ENCODE data around the gene NTN1. TPM values are rescaled to one million over a fixed set of nuclear protein-coding genes. Genes with fewer than 3 reads are reported as not detected.

Gene NTN1
- polyA plus RNA-seq, 3 donors = 0.03 to 0.04 TPM; not detected in 1

GRCh38 chr17:9004132-9004960 lies 17.0 kb upstream of the NTN1 start:
- Histone ChIP-seq H4K20me1 (ENCODE audit: insufficient read depth, low read length) (no peaks in the 10 kb centered on the region), H3K9ac (ENCODE audit: insufficient read depth, low read length, poor library complexity, severe bottlenecking) (no peak overlapping the region), H3K27me3 (ENCODE audit: control insufficient read depth in 2 of 2, insufficient read depth in 2 of 2, low read length in 2 of 2) (peaks cover 62 to 83% of the 10 kb centered on the region in 2 donors), H3K4me1 (ENCODE audit: control insufficient read depth in 1 of 2, insufficient read depth in 2 of 2, low read length in 2 of 2) (peaks cover 22 to 25% of the 10 kb centered on the region in 2 donors), H3K27ac (ENCODE audit: low read depth in 1 of 2, low read length in 2 of 2) (no peak overlapping the region), H3K36me3 (replicated peaks in 1 of 2; ENCODE audit: control insufficient read depth in 1 of 2, insufficient read depth in 2 of 2, low read length in 2 of 2) (no peaks in the 10 kb centered on the region), H3K4me3 (replicated peaks in 1 of 3; ENCODE audit: low read depth in 2 of 3, low read length in 3 of 3) (peak overlapping the region in 1 of 3 experiments; percentile 36), H2AFZ (ENCODE audit: insufficient read depth, low read depth, low read length, poor library complexity, severe bottlenecking) (peak overlapping the region; percentile 56), H3K4me2 (replicated peaks; ENCODE audit: extremely low read depth, low read length, poor library complexity, severe bottlenecking) (peak overlapping the region; percentile 33), H3K9me3 (replicated peaks in 1 of 2; ENCODE audit: control insufficient read depth in 1 of 2, insufficient read depth in 1 of 2, low read length in 2 of 2) (peaks cover 4 to 22% of the 10 kb centered on the region in 2 donors), H3K79me2 (ENCODE audit: insufficient read depth, low read length) (no peaks in the 10 kb centered on the region)
- H3K27me3 Mint-ChIP-seq (ENCODE audit: low read depth in 3 of 3) = peaks cover 68 to 88% (median 80%) of the 10 kb centered on the region in 3 donors
- no peak for DNase-seq
- peaks cover 0 to 15% (median 11%) of the 10 kb centered on the region in 7 donors for H3K9me3 Mint-ChIP-seq
- H3K36me3 Mint-ChIP-seq = peaks cover 11 to 18% of the 10 kb centered on the region in 2 donors
- intact Hi-C loops (cut with micrococcal nuclease) = no loop called here
- no peak for TF ChIP-seq CTCF (IDR thresholded peaks at IDR 0.05)
- H3K4me3 Mint-ChIP-seq = peak overlapping the region in 1 of 2 donors; percentile 87
- WGBS (ENCODE audit: insufficient coverage) = 6% methylated on average over 53 of the region's 58 CpGs
- no peak overlapping the region for H3K27ac Mint-ChIP-seq
- H3K4me1 Mint-ChIP-seq = peaks cover 26% of the 10 kb centered on the region

GRCh38 chr17:9004961-9005285 lies 16.4 kb upstream of the NTN1 start:
- Histone ChIP-seq H3K79me2 (ENCODE audit: insufficient read depth, low read length) (no peaks in the 10 kb centered on the region), H3K27ac (ENCODE audit: low read depth in 1 of 2, low read length in 2 of 2) (no peak overlapping the region), H4K20me1 (ENCODE audit: insufficient read depth, low read length) (no peaks in the 10 kb centered on the region), H2AFZ (ENCODE audit: insufficient read depth, low read depth, low read length, poor library complexity, severe bottlenecking) (no peak overlapping the region), H3K4me2 (replicated peaks; ENCODE audit: extremely low read depth, low read length, poor library complexity, severe bottlenecking) (no peak overlapping the region), H3K9ac (ENCODE audit: insufficient read depth, low read length, poor library complexity, severe bottlenecking) (no peak overlapping the region), H3K4me1 (ENCODE audit: control insufficient read depth in 1 of 2, insufficient read depth in 2 of 2, low read length in 2 of 2) (peaks cover 22 to 25% of the 10 kb centered on the region in 2 donors), H3K27me3 (ENCODE audit: control insufficient read depth in 2 of 2, insufficient read depth in 2 of 2, low read length in 2 of 2) (peaks cover 65 to 89% of the 10 kb centered on the region in 2 donors), H3K36me3 (replicated peaks in 1 of 2; ENCODE audit: control insufficient read depth in 1 of 2, insufficient read depth in 2 of 2, low read length in 2 of 2) (no peaks in the 10 kb centered on the region), H3K4me3 (replicated peaks in 1 of 3; ENCODE audit: low read depth in 2 of 3, low read length in 3 of 3) (no peak overlapping the region), H3K9me3 (replicated peaks in 1 of 2; ENCODE audit: control insufficient read depth in 1 of 2, insufficient read depth in 1 of 2, low read length in 2 of 2) (peaks cover 4 to 22% of the 10 kb centered on the region in 2 donors)
- TF ChIP-seq CTCF (IDR thresholded peaks at IDR 0.05) = no peak
- Mint-ChIP-seq H3K4me3 (peak overlapping the region in 1 of 2 donors; percentile 87), H3K9me3 (peaks cover 0 to 15% (median 11%) of the 10 kb centered on the region in 7 donors), H3K27me3 (ENCODE audit: low read depth in 3 of 3) (peaks cover 72 to 87% (median 79%) of the 10 kb centered on the region in 3 donors), H3K36me3 (peaks cover 11 to 18% of the 10 kb centered on the region in 2 donors), H3K27ac (no peak overlapping the region), H3K4me1 (peaks cover 28% of the 10 kb centered on the region)
- 62% methylated on average over 4 of the region's 6 CpGs for WGBS (ENCODE audit: insufficient coverage)
- DNase-seq = no peak
- intact Hi-C loops (cut with micrococcal nuclease) = no loop called here
